ENCODE results near the gene AGAP2.

AGAP2 gene

DNA sequence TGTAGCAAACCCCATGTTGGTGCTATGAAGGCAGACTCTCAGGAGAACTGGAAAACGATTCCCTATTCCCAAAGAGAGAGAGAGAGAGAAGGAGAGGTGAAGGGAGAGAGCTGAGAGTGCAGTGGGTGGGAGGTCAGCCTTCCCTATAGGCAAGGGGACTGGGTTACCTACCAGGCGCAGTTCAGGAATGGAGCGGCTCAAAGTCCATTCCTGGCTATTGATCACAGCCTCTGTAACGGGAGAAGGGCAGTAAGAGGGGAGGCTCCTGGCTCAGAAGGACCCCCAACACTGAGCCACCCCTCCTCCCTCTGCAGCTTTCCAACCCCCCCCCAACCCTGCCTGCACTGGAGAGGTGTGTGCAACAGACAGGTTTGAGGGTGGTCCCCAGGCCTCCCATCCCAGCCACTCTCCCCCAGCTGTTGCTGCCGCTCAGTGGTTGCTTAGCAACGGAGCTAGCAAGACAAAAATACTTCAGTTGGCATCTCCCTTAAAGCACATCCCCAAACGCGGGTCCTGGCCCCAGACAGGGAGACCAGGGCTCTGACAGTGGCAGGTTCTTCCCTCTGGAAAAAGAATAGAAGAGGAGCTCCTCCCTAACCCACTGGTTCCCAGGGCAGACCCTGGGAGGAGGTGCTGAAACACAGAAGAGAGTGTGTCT lies 3.2 kb downstream of the AGAP2 start:
- TF ChIP-seq, protein P1, sequence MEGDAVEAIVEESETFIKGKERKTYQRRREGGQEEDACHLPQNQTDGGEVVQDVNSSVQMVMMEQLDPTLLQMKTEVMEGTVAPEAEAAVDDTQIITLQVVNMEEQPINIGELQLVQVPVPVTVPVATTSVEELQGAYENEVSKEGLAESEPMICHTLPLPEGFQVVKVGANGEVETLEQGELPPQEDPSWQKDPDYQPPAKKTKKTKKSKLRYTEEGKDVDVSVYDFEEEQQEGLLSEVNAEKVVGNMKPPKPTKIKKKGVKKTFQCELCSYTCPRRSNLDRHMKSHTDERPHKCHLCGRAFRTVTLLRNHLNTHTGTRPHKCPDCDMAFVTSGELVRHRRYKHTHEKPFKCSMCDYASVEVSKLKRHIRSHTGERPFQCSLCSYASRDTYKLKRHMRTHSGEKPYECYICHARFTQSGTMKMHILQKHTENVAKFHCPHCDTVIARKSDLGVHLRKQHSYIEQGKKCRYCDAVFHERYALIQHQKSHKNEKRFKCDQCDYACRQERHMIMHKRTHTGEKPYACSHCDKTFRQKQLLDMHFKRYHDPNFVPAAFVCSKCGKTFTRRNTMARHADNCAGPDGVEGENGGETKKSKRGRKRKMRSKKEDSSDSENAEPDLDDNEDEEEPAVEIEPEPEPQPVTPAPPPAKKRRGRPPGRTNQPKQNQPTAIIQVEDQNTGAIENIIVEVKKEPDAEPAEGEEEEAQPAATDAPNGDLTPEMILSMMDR (conservative IDR thresholded peaks at IDR 0.05; ENCODE audit: low read depth, low read length), result no peak
- H3K4me3 ChIP-seq (ENCODE audit: low read length), result no peak overlapping the region
- DNase-seq (ENCODE audit: low read depth), result no peak

- TF ChIP-seq, protein P1 (conservative IDR thresholded peaks at IDR 0.05; ENCODE audit: low read depth, low read length), result no peak
- no peak for DNase-seq (ENCODE audit: low read depth)
- H3K4me3 ChIP-seq (ENCODE audit: low read length), result no peak overlapping the region
These were observed 4.0 kb downstream of the AGAP2 start for GRCh38 chr12:57734591-57734990.

- TF ChIP-seq, protein P1 (conservative IDR thresholded peaks at IDR 0.05; ENCODE audit: low read depth, low read length), result no peak
- no peak overlapping the region for H3K4me3 ChIP-seq (ENCODE audit: low read length)
These were observed 4.6 kb downstream of the AGAP2 start for GRCh38 chr12:57733928-57734327.

GRCh38 chr12:57732726-57733593 lies 5.6 kb downstream of the AGAP2 start:
- no peak overlapping the region for H3K4me3 ChIP-seq (ENCODE audit: low read length)
- TF ChIP-seq, protein P1 (conservative IDR thresholded peaks at IDR 0.05; ENCODE audit: low read depth, low read length), result no peak
- DNase-seq (ENCODE audit: low read depth), result no peak

More at GRCh38 chr12:57733928-57734327, 4.6 kb downstream of the AGAP2 start:
- no peak for DNase-seq (ENCODE audit: low read depth)

GRCh38 chr12:57732270-57732669 lies 6.3 kb downstream of the AGAP2 start:
- TF ChIP-seq, protein P1 (conservative IDR thresholded peaks at IDR 0.05; ENCODE audit: low read depth, low read length), result no peak
- DNase-seq (ENCODE audit: low read depth), result no peak
- no peak overlapping the region for H3K4me3 ChIP-seq (ENCODE audit: low read length)

GRCh38 chr12:57731411-57732080 lies 7.0 kb downstream of the AGAP2 start:
- H3K4me3 ChIP-seq (ENCODE audit: low read length), result no peak overlapping the region
- no peak for DNase-seq (ENCODE audit: low read depth)
- TF ChIP-seq, protein P1 (conservative IDR thresholded peaks at IDR 0.05; ENCODE audit: low read depth, low read length), result no peak
